ENCODE measurements around the gene MOB3C. TPM values are rescaled to one million over a fixed set of nuclear protein-coding genes. Genes with fewer than 3 reads are reported as not detected.
"Not testable (repeated sequence)": the region's sequence is repeated elsewhere in the genome, so short reads cannot be mapped to it uniquely, and the experiment has no call there.

Gene MOB3C
- 1 to 10 TPM; 1.7 to 2.3 TPM for total RNA-seq
- polyA plus RNA-seq (2013, experiment 1 of 2), result 2.8 TPM
- 2.6 TPM for polyA plus RNA-seq (2013, experiment 2 of 2)
- long read RNA-seq, experiment 1, result 0 reads
- long read RNA-seq, experiment 2, transcript MOB3C-202 (4 exons, 2,822 nt), result major isoform, 5 of 5 reads
- long read RNA-seq, experiment 2, partial matches to known transcripts, result 0 of 5 reads
- long read RNA-seq, experiment 2, other reads (novel, unspliced or antisense), result 0 of 5 reads
- long read RNA-seq, experiment 3, full-length matches to known transcripts, result 14 of 15 reads
- long read RNA-seq, experiment 3, partial matches to known transcripts, result 0 of 15 reads
- long read RNA-seq, experiment 3, other reads (novel, unspliced or antisense), result 1 of 15 reads
- long read RNA-seq, experiment 4, partial matches to known transcripts, result 0 of 1 reads
- long read RNA-seq, experiment 4, other reads (novel, unspliced or antisense), result 1 of 1 reads

DNA sequence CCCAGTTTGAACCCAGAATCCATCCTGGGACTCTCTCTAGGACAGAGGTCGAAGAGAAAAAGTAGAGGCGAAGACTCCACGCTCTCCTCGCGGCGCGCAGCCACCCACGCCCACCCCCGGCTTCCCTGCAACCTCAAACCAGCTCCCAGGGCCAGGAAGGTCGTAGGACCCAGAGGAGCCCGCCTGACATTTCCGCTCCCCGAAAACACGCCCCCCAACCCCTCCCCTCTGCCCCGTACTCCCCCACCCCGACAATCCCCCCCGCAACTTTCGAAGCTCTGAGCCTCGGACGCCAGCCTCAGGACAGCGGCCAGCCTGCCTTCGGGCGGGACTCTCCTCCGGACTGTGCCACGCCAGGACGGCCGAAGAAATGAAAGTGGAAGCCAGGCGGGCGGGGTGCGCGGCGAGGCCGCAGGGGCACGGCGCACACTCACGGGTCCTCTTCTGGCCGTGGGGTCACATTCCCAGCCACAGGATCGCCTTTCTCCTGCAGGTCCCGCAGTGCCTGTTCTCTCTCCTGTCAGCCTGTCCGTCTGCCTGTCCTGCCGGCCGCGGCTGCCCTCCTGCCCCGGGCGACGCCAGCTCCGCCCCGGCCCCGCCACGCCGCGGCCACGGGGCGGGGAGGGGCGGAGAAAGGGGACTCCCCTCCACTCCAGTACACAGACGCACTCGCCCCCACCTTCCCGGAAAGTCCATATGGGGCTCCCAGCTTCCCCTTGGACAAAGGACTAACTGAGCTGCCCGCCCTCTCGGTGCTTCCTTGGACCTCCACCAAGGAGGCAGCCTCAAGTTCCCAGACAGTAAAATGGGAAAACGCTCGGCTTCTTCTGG is at the start of gene MOB3C:
Gene MOB3C (minus strand): TSS at position 535 of the 831 bp plus-strand sequence. CDS start 3,490 bp downstream, outside the sequence.
- DNase-seq, result peak; percentile 82
- no peak for TF ChIP-seq CTCF (conservative IDR thresholded peaks at IDR 0.05)
- Histone ChIP-seq H3K9me3 (ENCODE audit: control insufficient read depth, low read length) (no peaks in the 10 kb centered on the region), H3K9ac (ENCODE audit: extremely low read depth, low read length, poor library complexity, severe bottlenecking) (no peak within 1 kb of the TSS), H3K27ac (ENCODE audit: low read depth, low read length) (no peak within 1 kb of the TSS), H3K27me3 (ENCODE audit: control insufficient read depth, insufficient read depth, low read length, poor library complexity, severe bottlenecking) (peaks cover 36% of the 10 kb centered on the region), H3K4me3 (ENCODE audit: low read length) (peak within 1 kb of the TSS; percentile 77), H3K36me3 (ENCODE audit: control insufficient read depth, insufficient read depth, low read length) (no peaks in the 10 kb centered on the region), H3K4me1 (ENCODE audit: control insufficient read depth, insufficient read depth, low read length) (peaks cover 7% of the 10 kb centered on the region)
- H3K4me3 Mint-ChIP-seq, result peak within 1 kb of the TSS; percentile 69
- peaks cover 49% of the 10 kb centered on the region for H3K27me3 Mint-ChIP-seq (ENCODE audit: insufficient read depth)
- H3K4me1 Mint-ChIP-seq, result peaks cover 18% of the 10 kb centered on the region
- no peak within 1 kb of the TSS for H3K27ac Mint-ChIP-seq
- H3K36me3 Mint-ChIP-seq (ENCODE audit: low read depth), result no peaks in the 10 kb centered on the region
- no peaks in the 10 kb centered on the region for H3K9me3 Mint-ChIP-seq
- WGBS, 2 experiments (ENCODE audit: insufficient coverage in 1 of 2, insufficient read length in 1 of 2), result 8 to 9% methylated on average over 15 to 61 of the region's 62 CpGs

- H3K27ac ChIP-seq (ENCODE audit: low read depth, low read length), result no peak overlapping the region
- no peaks in the 10 kb centered on the region for H3K27me3 ChIP-seq (ENCODE audit: control insufficient read depth, insufficient read depth, low read length, poor library complexity, severe bottlenecking)
- no peak overlapping the region for H3K9ac ChIP-seq (ENCODE audit: extremely low read depth, low read length, poor library complexity, severe bottlenecking)
- Mint-ChIP-seq H3K36me3 (ENCODE audit: low read depth) (peaks cover 29% of the 10 kb centered on the region), H3K27me3 (ENCODE audit: insufficient read depth) (no peaks in the 10 kb centered on the region), H3K4me3 (no peak overlapping the region), H3K9me3 (peaks cover 2% of the 10 kb centered on the region), H3K27ac (no peak overlapping the region), H3K4me1 (peaks cover 21% of the 10 kb centered on the region)
- H3K4me1 ChIP-seq (ENCODE audit: control insufficient read depth, insufficient read depth, low read length), result peaks cover 2% of the 10 kb centered on the region
- peaks cover 19% of the 10 kb centered on the region for H3K36me3 ChIP-seq (ENCODE audit: control insufficient read depth, insufficient read depth, low read length)
- no peak overlapping the region for H3K4me3 ChIP-seq (ENCODE audit: low read length)
- 90% methylated on average over 2 of the region's 2 CpGs; no CpG with 5 or more reads in 1 of the 2 experiments for WGBS, 2 experiments (ENCODE audit: insufficient coverage in 1 of 2, insufficient read length in 1 of 2)
- H3K9me3 ChIP-seq (ENCODE audit: control insufficient read depth, low read length), result no peaks in the 10 kb centered on the region
- no peak for DNase-seq
- peak; percentile 53 for TF ChIP-seq CTCF (conservative IDR thresholded peaks at IDR 0.05)
Observed at GRCh38 chr1:46665983-46666382, 49.4 kb upstream of the MOB3C start.

DNA sequence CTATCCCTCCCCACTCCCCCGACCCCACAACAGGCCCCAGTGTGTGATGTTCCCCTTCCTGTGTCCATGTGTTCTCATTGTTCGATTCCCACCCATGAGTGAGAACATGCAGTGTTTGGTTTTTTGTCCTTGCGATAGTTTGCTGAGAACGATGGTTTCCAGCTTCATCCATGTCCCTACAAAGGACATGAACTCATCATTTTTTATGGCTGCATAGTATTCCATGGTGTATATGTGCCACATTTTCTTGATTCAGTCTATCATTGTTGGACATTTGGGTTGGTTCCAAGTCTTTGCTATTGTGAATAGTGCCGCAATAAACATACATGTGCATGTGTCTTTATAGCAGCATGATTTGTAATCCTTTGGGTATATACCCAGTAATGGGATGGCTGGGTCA is 46.3 kb upstream of the MOB3C start:
- H3K4me3 ChIP-seq (ENCODE audit: low read length); H3K27me3 ChIP-seq (ENCODE audit: control insufficient read depth, insufficient read depth, low read length, poor library complexity, severe bottlenecking); H3K27ac ChIP-seq (ENCODE audit: low read depth, low read length); H3K9me3 Mint-ChIP-seq; H3K27me3 Mint-ChIP-seq (ENCODE audit: insufficient read depth); H3K4me1 ChIP-seq (ENCODE audit: control insufficient read depth, insufficient read depth, low read length); H3K27ac Mint-ChIP-seq; H3K4me3 Mint-ChIP-seq; H3K9me3 ChIP-seq (ENCODE audit: control insufficient read depth, low read length); DNase-seq; H3K9ac ChIP-seq (ENCODE audit: extremely low read depth, low read length, poor library complexity, severe bottlenecking): not testable (repeated sequence)
- Mint-ChIP-seq H3K4me1 (peaks cover 26% of the 10 kb centered on the region), H3K36me3 (ENCODE audit: low read depth) (peaks cover 36% of the 10 kb centered on the region)
- WGBS, 2 experiments (ENCODE audit: insufficient coverage in 1 of 2, insufficient read length in 1 of 2), result no CpG with 5 or more reads among the region's 5 CpGs
- H3K36me3 ChIP-seq (ENCODE audit: control insufficient read depth, insufficient read depth, low read length), result peaks cover 35% of the 10 kb centered on the region

GRCh38 chr1:46660116-46660515 is 43.5 kb upstream of the MOB3C start:
- peaks cover 15% of the 10 kb centered on the region for H3K4me1 Mint-ChIP-seq
- not testable (repeated sequence) for H3K9me3 Mint-ChIP-seq; H3K27me3 ChIP-seq (ENCODE audit: control insufficient read depth, insufficient read depth, low read length, poor library complexity, severe bottlenecking); H3K4me3 Mint-ChIP-seq; H3K4me3 ChIP-seq (ENCODE audit: low read length); H3K27ac ChIP-seq (ENCODE audit: low read depth, low read length); H3K27ac Mint-ChIP-seq; H3K9me3 ChIP-seq (ENCODE audit: control insufficient read depth, low read length); DNase-seq; H3K9ac ChIP-seq (ENCODE audit: extremely low read depth, low read length, poor library complexity, severe bottlenecking); H3K4me1 ChIP-seq (ENCODE audit: control insufficient read depth, insufficient read depth, low read length); H3K27me3 Mint-ChIP-seq (ENCODE audit: insufficient read depth)
- 91 to 93% methylated on average over 5 of the region's 5 CpGs for WGBS, 2 experiments (ENCODE audit: insufficient coverage in 1 of 2, insufficient read length in 1 of 2)
- H3K36me3 ChIP-seq (ENCODE audit: control insufficient read depth, insufficient read depth, low read length), result peaks cover 59% of the 10 kb centered on the region
- H3K36me3 Mint-ChIP-seq (ENCODE audit: low read depth), result peaks cover 46% of the 10 kb centered on the region

Measured in endodermal cell (in vitro differentiated cells).